IMR-90 (cell line): ENCODE measurements around the gene PRELID2. TPM values are rescaled to one million over a fixed set of nuclear protein-coding genes. Genes with fewer than 3 reads are reported as not detected.

ENCODE experiments used
- ATAC-seq: fragments of 200-7000 bp; cut with Tn5 transposase; 2 replicates; pipeline ENCODE4 v1.9.1; 2020; ENCODE audit warnings: low read depth, mild to moderate bottlenecking, moderate library complexity
- BruUV-seq: library from RNA; stranded (reverse); fragments of 400-500 nt; replicated peaks from 2 replicates; lab custom pipeline; 2021; lab: Mats Ljungman, UMichigan
- CTCF ChIA-PET: fragments of 300-600 bp; formaldehyde crosslinking; extraction: SDS; loops from one replicate; lab custom pipeline; 2021; ENCODE audit warnings: antibody characterized with exemption; lab: Yijun Ruan, JAX
- POLR2A ChIA-PET: fragments of 300-600 bp; sonication (Branson Sonifier 250); formaldehyde crosslinking; loops from one replicate; lab custom pipeline; 2022; ENCODE audit warnings: antibody characterized with exemption; ENCODE audit not compliant: unreplicated experiment; lab: Charles Lee
- DNase-seq: peaks from one replicate; pipeline ENCODE4 v3.0.0; 2013
- H2AFZ ChIP-seq: replicated peaks from 2 replicates; pipeline ENCODE3; 2013; ENCODE audit warnings: low read length, mild to moderate bottlenecking; ENCODE audit not compliant: poor library complexity
- H2AK5ac ChIP-seq: 2 replicates; pipeline ENCODE4 v1.6.1; 2013; ENCODE audit warnings: low read depth, low read length, inconsistent platforms
- H2AK9ac ChIP-seq: replicated peaks from 2 replicates; pipeline ENCODE3; 2013; ENCODE audit warnings: mild to moderate bottlenecking, low read depth, low read length, moderate library complexity; ENCODE audit not compliant: poor library complexity
- H2BK120ac ChIP-seq: 2 replicates; pipeline ENCODE4 v1.6.1; 2013; ENCODE audit warnings: low read depth, low read length, inconsistent platforms
- H2BK15ac ChIP-seq: 3 replicates; pipeline ENCODE4 v1.6.1; 2013; ENCODE audit warnings: low read depth, low read length, inconsistent platforms
- H2BK20ac ChIP-seq: 2 replicates; pipeline ENCODE4 v1.6.1; 2013; ENCODE audit warnings: low read depth, mild to moderate bottlenecking, inconsistent platforms, low read length, moderate library complexity
- H2BK5ac ChIP-seq: 2 replicates; pipeline ENCODE4 v1.6.1; 2013; ENCODE audit warnings: mild to moderate bottlenecking, low read depth, low read length, inconsistent platforms; ENCODE audit not compliant: poor library complexity, severe bottlenecking
- H3K14ac ChIP-seq: replicated peaks from 2 replicates; pipeline ENCODE4 v1.6.1; 2013; ENCODE audit warnings: low read depth, low read length, inconsistent platforms
- H3K18ac ChIP-seq: 2 replicates; pipeline ENCODE4 v1.6.1; 2013; ENCODE audit warnings: low read depth, low read length, control low read depth
- H3K23ac ChIP-seq: 2 replicates; pipeline ENCODE4 v1.6.1; 2013; ENCODE audit warnings: low read depth, low read length, inconsistent platforms
- H3K27ac ChIP-seq: 2 replicates; pipeline ENCODE4 v1.5.1; 2013; ENCODE audit warnings: mild to moderate bottlenecking, control low read depth, low read length; ENCODE audit not compliant: insufficient read depth
- H3K27me3 ChIP-seq: 2 replicates; pipeline ENCODE4 v1.6.1; 2013; ENCODE audit warnings: low read length; ENCODE audit not compliant: control insufficient read depth, insufficient read depth
- H3K36me3 ChIP-seq: 2 replicates; pipeline ENCODE4 v1.6.1; 2013; ENCODE audit warnings: low read length, mixed read lengths; ENCODE audit not compliant: control insufficient read depth, insufficient read depth
- H3K4ac ChIP-seq: 2 replicates; pipeline ENCODE4 v1.6.1; 2013; ENCODE audit warnings: low read depth, low read length, inconsistent platforms
- H3K4me1 ChIP-seq: 2 replicates; pipeline ENCODE4 v1.6.1; 2013; ENCODE audit warnings: low read length, mixed read lengths; ENCODE audit not compliant: control insufficient read depth, insufficient read depth
- H3K4me2 ChIP-seq: 2 replicates; pipeline ENCODE4 v1.6.1; 2013; ENCODE audit warnings: low read depth, mild to moderate bottlenecking, control low read depth, low read length, moderate library complexity
- H3K4me3 ChIP-seq: 2 replicates; pipeline ENCODE4 v1.5.1; 2013; ENCODE audit warnings: low read depth, mild to moderate bottlenecking, control low read depth, low read length, moderate library complexity; ENCODE audit not compliant: insufficient read depth
- H3K56ac ChIP-seq: 2 replicates; pipeline ENCODE4 v1.6.1; 2013; ENCODE audit warnings: low read length, inconsistent platforms; ENCODE audit not compliant: insufficient read depth; ENCODE audit errors: extremely low read depth
- H3K79me1 ChIP-seq, 2 experiments: 2 replicates each; pipeline ENCODE4 v1.6.1; 2013; ENCODE audit warnings: low read length in 2 of 2, inconsistent platforms in 1 of 2, low read depth in 1 of 2
- H3K9ac ChIP-seq: 2 replicates; pipeline ENCODE4 v1.6.1; 2013; ENCODE audit warnings: low read depth, low read length, control low read depth
- H3K9me1 ChIP-seq: 2 replicates; pipeline ENCODE4 v1.6.1; 2013; ENCODE audit warnings: low read length, inconsistent platforms; ENCODE audit not compliant: insufficient read depth
- H3K9me3 ChIP-seq: 2 replicates; pipeline ENCODE4 v1.6.1; 2013; ENCODE audit warnings: low read length; ENCODE audit not compliant: control insufficient read depth, insufficient read depth
- H4K20me1 ChIP-seq: 2 replicates; pipeline ENCODE4 v1.6.1; 2013; ENCODE audit warnings: low read length, inconsistent platforms; ENCODE audit not compliant: insufficient read depth
- H4K5ac ChIP-seq: 2 replicates; pipeline ENCODE4 v1.6.1; 2013; ENCODE audit warnings: mild to moderate bottlenecking, low read depth, low read length, control low read depth
- H4K8ac ChIP-seq, 2 experiments: 2 replicates each; pipeline ENCODE4 v1.6.1; 2013; ENCODE audit warnings: low read depth in 2 of 2, low read length in 2 of 2, control low read depth in 1 of 2, inconsistent platforms in 1 of 2
- H4K91ac ChIP-seq: 2 replicates; pipeline ENCODE4 v1.6.1; 2013; ENCODE audit warnings: low read depth, low read length, inconsistent platforms; ENCODE audit not compliant: insufficient read depth
- BHLHE40 ChIP-seq: fragments of 150-350 bp; IDR thresholded peaks from 2 replicates; pipeline ENCODE4 v1.6.1; 2016; ENCODE audit warnings: mild to moderate bottlenecking, low read depth, low read length
- CEBPB ChIP-seq: IDR thresholded peaks from 2 replicates; pipeline ENCODE4 v1.6.1; 2012; ENCODE audit warnings: low read depth, low read length, improper control_type of control experiment
- CHD1 ChIP-seq: IDR thresholded peaks from 2 replicates; pipeline ENCODE4 v1.6.1; 2012; ENCODE audit warnings: low read depth, low read length, improper control_type of control experiment
- FOS ChIP-seq: fragments of 150-350 bp; IDR thresholded peaks from 2 replicates; pipeline ENCODE4 v1.6.1; 2016; ENCODE audit warnings: low read depth, low read length
- MAFK ChIP-seq: IDR thresholded peaks from 2 replicates; pipeline ENCODE4 v1.6.1; 2012; ENCODE audit warnings: low read depth, low read length, improper control_type of control experiment
- MXI1 ChIP-seq: IDR thresholded peaks from 2 replicates; pipeline ENCODE4 v1.6.1; 2012; ENCODE audit warnings: low read depth, mild to moderate bottlenecking, low read length, moderate library complexity, borderline replicate concordance
- NFE2L2 ChIP-seq: fragments of 150-350 bp; IDR thresholded peaks from 2 replicates; pipeline ENCODE4 v1.6.1; 2016; ENCODE audit warnings: low read depth, mild to moderate bottlenecking, low read length
- POLR2A ChIP-seq: IDR thresholded peaks from 2 replicates; pipeline ENCODE4 v1.6.1; 2012; ENCODE audit warnings: mild to moderate bottlenecking, low read depth, low read length
- RCOR1 ChIP-seq: IDR thresholded peaks from 2 replicates; pipeline ENCODE4 v1.6.1; 2012; ENCODE audit warnings: mild to moderate bottlenecking, low read length, improper control_type of control experiment; ENCODE audit not compliant: insufficient replicate concordance
- RFX5 ChIP-seq: IDR thresholded peaks from 2 replicates; pipeline ENCODE4 v1.8.0; 2012; ENCODE audit warnings: low read depth, mild to moderate bottlenecking, low read length, moderate library complexity
- SMC3 ChIP-seq: fragments of 150-350 bp; IDR thresholded peaks from 2 replicates; pipeline ENCODE4 v1.6.1; 2016; ENCODE audit warnings: low read depth, mild to moderate bottlenecking, antibody characterized with exemption, low read length, moderate library complexity
- USF2 ChIP-seq: fragments of 150-350 bp; IDR thresholded peaks from 2 replicates; pipeline ENCODE4 v1.6.1; 2017; ENCODE audit warnings: mild to moderate bottlenecking, antibody characterized with exemption, low read length, low read depth
- WGBS, 2 experiments: methylation state at CpG; one replicate each; pipeline versions ENCODE4 v1.1.5 to v1.1.7; 2013; ENCODE audit warnings: missing lambda C conversion rate in 2 of 2; ENCODE audit not compliant: insufficient read length in 1 of 2; ENCODE audit errors: extremely low coverage in 2 of 2; 5-methylcytosine and 5-hydroxymethylcytosine counted together
- dilution Hi-C: fragments of 300-500 bp; cut with HindIII; formaldehyde crosslinking; loops from one replicate; pipeline ENCODE4 v1.14.3; 2018; ENCODE audit warnings: low sequenced_read_pairs; ENCODE audit not compliant: unreplicated experiment
- in situ Hi-C: fragments of 300-500 bp; cut with MboI; formaldehyde crosslinking; loops from 3 replicates; pipeline ENCODE4 v1.14.3; 2019; ENCODE audit warnings: low sequenced_read_pairs, inconsistent platforms, mixed read lengths
- intact Hi-C: fragments of 100-400 bp; cut with micrococcal nuclease; formaldehyde crosslinking; loops from 2 replicates; pipeline ENCODE4 v1.10.0; 2022
- polyA plus RNA-seq, 3 experiments: library from polyadenylated mRNA; depleted of rRNA; stranded (reverse); fragments of >200 nt; gene quantifications; 2 replicates each; pipeline ENCODE4 v1.2.3, GENCODE V29; 2012; ENCODE audit warnings: low replicate concordance in 1 of 3
- total RNA-seq: library from RNA; depleted of rRNA; stranded (reverse); fragments of >200 nt; gene quantifications from 2 replicates; pipeline ENCODE4 v1.2.3, GENCODE V29; 2012
- TF ChIP-seq, protein P1 (sequence below): conservative IDR thresholded peaks from 2 replicates; pipeline ENCODE4 v1.5.1; 2012; ENCODE audit warnings: mild to moderate bottlenecking, low read depth, low read length, improper control_type of control experiment

The PRELID2 gene
- total and polyA plus RNA-seq, 2 of the 4 experiments (the other 2 are of a cell fraction): 4.9 to 8.6 TPM

GRCh38 chr5:145804701-145805100, 30.4 kb downstream of the PRELID2 start:
- H3K4ac ChIP-seq: no peak overlapping the region
- no peaks in the 10 kb centered on the region for H4K20me1 ChIP-seq
- no peak overlapping the region for H3K14ac ChIP-seq
- H3K18ac ChIP-seq: no peak overlapping the region
- ATAC-seq (no peak), DNase-seq (no peak)
- no peak overlapping the region for H2BK120ac ChIP-seq
- H2BK5ac ChIP-seq: no peak overlapping the region
- H2AFZ ChIP-seq: no peak overlapping the region
- H2AK9ac ChIP-seq: no peak overlapping the region
- no peaks in the 10 kb centered on the region for H3K4me1 ChIP-seq
- intact Hi-C loops (no loop called here), in situ Hi-C loops (no loop called here), dilution Hi-C loops (no loop called here)
- H3K23ac ChIP-seq: no peak overlapping the region
- ChIA-PET POLR2A (no interaction called here), CTCF (no interaction called here)
- H4K91ac ChIP-seq: no peak overlapping the region
- no peak overlapping the region for H4K8ac ChIP-seq
- BruUV-seq: no TSS peak
- no peak overlapping the region for H2AK5ac ChIP-seq
- TF ChIP-seq SMC3 (no peak), CHD1 (no peak), CEBPB (no peak), POLR2A (no peak), MXI1 (no peak), BHLHE40 (no peak), USF2 (no peak), RFX5 (no peak), FOS (no peak), RCOR1 (no peak), NFE2L2 (no peak), MAFK (no peak)
- TF ChIP-seq, protein P1, sequence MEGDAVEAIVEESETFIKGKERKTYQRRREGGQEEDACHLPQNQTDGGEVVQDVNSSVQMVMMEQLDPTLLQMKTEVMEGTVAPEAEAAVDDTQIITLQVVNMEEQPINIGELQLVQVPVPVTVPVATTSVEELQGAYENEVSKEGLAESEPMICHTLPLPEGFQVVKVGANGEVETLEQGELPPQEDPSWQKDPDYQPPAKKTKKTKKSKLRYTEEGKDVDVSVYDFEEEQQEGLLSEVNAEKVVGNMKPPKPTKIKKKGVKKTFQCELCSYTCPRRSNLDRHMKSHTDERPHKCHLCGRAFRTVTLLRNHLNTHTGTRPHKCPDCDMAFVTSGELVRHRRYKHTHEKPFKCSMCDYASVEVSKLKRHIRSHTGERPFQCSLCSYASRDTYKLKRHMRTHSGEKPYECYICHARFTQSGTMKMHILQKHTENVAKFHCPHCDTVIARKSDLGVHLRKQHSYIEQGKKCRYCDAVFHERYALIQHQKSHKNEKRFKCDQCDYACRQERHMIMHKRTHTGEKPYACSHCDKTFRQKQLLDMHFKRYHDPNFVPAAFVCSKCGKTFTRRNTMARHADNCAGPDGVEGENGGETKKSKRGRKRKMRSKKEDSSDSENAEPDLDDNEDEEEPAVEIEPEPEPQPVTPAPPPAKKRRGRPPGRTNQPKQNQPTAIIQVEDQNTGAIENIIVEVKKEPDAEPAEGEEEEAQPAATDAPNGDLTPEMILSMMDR: no peak
- no peak overlapping the region for H4K5ac ChIP-seq
- H3K79me1 ChIP-seq: no peaks in the 10 kb centered on the region
- no peak overlapping the region for H3K27ac ChIP-seq
- H3K4me2 ChIP-seq: no peak overlapping the region
- H2BK15ac ChIP-seq: no peak overlapping the region
- H3K9me3 ChIP-seq: no peaks in the 10 kb centered on the region
- H3K27me3 ChIP-seq: no peaks in the 10 kb centered on the region
- no CpG with 5 or more reads among the region's 3 CpGs for WGBS, 2 experiments
- no peak overlapping the region for H3K9ac ChIP-seq
- H3K36me3 ChIP-seq: no peaks in the 10 kb centered on the region
- H3K4me3 ChIP-seq: no peak overlapping the region
- H3K9me1 ChIP-seq: no peaks in the 10 kb centered on the region
- H3K56ac ChIP-seq: no peak overlapping the region
- H2BK20ac ChIP-seq: no peak overlapping the region
